ENCODE measurements around the gene EN2. TPM values are rescaled to one million over a fixed set of nuclear protein-coding genes. Genes with fewer than 3 reads are reported as not detected.

EN2 gene
- total RNA-seq, 1 experiment from 2014 or later = 0.07 TPM

GRCh38 chr7:155457544-155458110, 302 bp upstream of the EN2 start:
- peaks cover 4% of the 10 kb centered on the region in 2 experiments; a peak in 4 of 5 replicates for H3K9me3 Mint-ChIP-seq
- no peak overlapping the region for H3K23ac ChIP-seq (ENCODE audit: insufficient read length, low read depth, low read length)
- H3K4me3 Mint-ChIP-seq = peak overlapping the region in 1 of 2 experiments; percentile 69; a peak in 1 of 5 replicates
- H2AFZ ChIP-seq (ENCODE audit: low read length) = no peak overlapping the region
- no peak overlapping the region for H4K8ac ChIP-seq (replicated peaks; ENCODE audit: insufficient read length, low read depth, low read length)
- no peak for DNase-seq
- H2BK20ac ChIP-seq (ENCODE audit: low read depth, low read length, poor library complexity, severe bottlenecking) = no peak overlapping the region
- no peak overlapping the region for H3K4me2 ChIP-seq (ENCODE audit: insufficient read depth, insufficient read length, low read length)
- no CpG with 5 or more reads among the region's 98 CpGs for WGBS (ENCODE audit: extremely low coverage, insufficient read length, low lambda C conversion rate)
- H3K4ac ChIP-seq (ENCODE audit: low read depth, low read length) = no peak overlapping the region
- H3K27ac ChIP-seq (ENCODE audit: insufficient read length, low read depth, low read length) = no peak overlapping the region
- no peak overlapping the region for H3K9ac ChIP-seq (ENCODE audit: extremely low read depth, insufficient read length, low read length)
- H4K5ac ChIP-seq (ENCODE audit: insufficient read length, low read depth, low read length) = no peak overlapping the region
- H3K79me1 ChIP-seq (ENCODE audit: insufficient read depth, low read depth, low read length, poor library complexity, severe bottlenecking) = no peaks in the 10 kb centered on the region
- peaks cover 4% of the 10 kb centered on the region for H4K20me1 ChIP-seq (ENCODE audit: control insufficient read depth, insufficient read depth, insufficient read length)
- no peaks in the 10 kb centered on the region for H3K9me3 ChIP-seq (ENCODE audit: control insufficient read depth, low read depth, low read length)
- no peaks in the 10 kb centered on the region for H3K79me2 ChIP-seq (ENCODE audit: insufficient read depth, low read length)
- TF ChIP-seq CTCF (conservative IDR thresholded peaks at IDR 0.05) = no peak
- no peak overlapping the region for H2BK120ac ChIP-seq (ENCODE audit: low read depth, low read length, poor library complexity, severe bottlenecking)
- H3K27ac Mint-ChIP-seq = no peak overlapping the region
- no peaks in the 10 kb centered on the region for H3K4me1 ChIP-seq (ENCODE audit: insufficient read depth, low read length)
- no peak overlapping the region for H2BK15ac ChIP-seq (ENCODE audit: low read depth, low read length)
- H2AK5ac ChIP-seq (ENCODE audit: insufficient read length, low read length) = no peak overlapping the region
- H3K36me3 Mint-ChIP-seq (ENCODE audit: insufficient read depth in 1 of 3, low read depth in 3 of 3) = no peaks in the 10 kb centered on the region; a peak in 2 of 7 replicates
- H3K18ac ChIP-seq (ENCODE audit: insufficient read length, low read depth, low read length) = no peak overlapping the region
- no peak overlapping the region for H4K91ac ChIP-seq (ENCODE audit: insufficient read length, low read depth, low read length)
- H3T11ph ChIP-seq (ENCODE audit: low read length) = no peak overlapping the region
- no peak overlapping the region for H2BK5ac ChIP-seq (ENCODE audit: insufficient read length, low read length)
- peaks cover 4 to 22% of the 10 kb centered on the region in 2 experiments; a peak in 2 of 4 replicates for H3K4me1 Mint-ChIP-seq
- H3K23me2 ChIP-seq (ENCODE audit: insufficient read length, low read depth, low read length, poor library complexity, severe bottlenecking) = no peaks in the 10 kb centered on the region
- H3K27me3 Mint-ChIP-seq (ENCODE audit: low read depth) = peaks cover 95% of the 10 kb centered on the region
- H3K27me3 ChIP-seq (ENCODE audit: insufficient read depth, low read length) = peaks cover 92% of the 10 kb centered on the region
- H2BK12ac ChIP-seq (ENCODE audit: insufficient read length, low read depth, low read length) = no peak overlapping the region
- H3K14ac ChIP-seq (ENCODE audit: insufficient read depth, low read length) = no peak overlapping the region
- no peak overlapping the region for H3K56ac ChIP-seq (ENCODE audit: insufficient read length, low read depth, low read length)
